Measurements from ENCODE around the gene CKS2.

Gene CKS2

DNA sequence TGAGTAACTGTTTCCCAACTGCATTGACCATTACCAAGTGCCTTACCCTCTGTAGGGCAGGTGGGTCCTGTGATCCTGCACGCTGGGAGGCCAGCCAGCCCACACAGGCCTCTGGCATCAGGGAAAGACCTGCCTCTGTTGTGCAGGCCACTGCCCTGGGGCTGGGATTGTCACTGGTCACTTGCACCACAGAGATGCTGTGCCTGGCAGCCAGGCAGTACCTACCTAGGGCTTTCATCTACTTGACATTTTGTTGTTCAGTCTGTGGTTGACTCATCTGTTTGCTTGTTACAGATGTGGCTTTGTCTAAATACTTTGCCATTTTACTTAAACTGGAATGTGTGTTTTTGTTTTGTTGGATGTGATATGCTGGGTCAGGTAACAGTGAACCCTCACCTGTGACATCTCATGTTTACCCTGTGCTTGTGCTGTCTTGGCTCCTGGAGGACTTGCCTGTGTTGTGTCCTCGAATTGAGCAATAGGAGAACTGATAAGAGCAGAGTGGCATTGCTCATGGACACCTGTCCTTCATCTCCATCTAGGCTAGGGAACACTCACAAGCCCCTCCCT, 40.1 kb downstream of the CKS2 start:
- no peak for DNase-seq

DNA sequence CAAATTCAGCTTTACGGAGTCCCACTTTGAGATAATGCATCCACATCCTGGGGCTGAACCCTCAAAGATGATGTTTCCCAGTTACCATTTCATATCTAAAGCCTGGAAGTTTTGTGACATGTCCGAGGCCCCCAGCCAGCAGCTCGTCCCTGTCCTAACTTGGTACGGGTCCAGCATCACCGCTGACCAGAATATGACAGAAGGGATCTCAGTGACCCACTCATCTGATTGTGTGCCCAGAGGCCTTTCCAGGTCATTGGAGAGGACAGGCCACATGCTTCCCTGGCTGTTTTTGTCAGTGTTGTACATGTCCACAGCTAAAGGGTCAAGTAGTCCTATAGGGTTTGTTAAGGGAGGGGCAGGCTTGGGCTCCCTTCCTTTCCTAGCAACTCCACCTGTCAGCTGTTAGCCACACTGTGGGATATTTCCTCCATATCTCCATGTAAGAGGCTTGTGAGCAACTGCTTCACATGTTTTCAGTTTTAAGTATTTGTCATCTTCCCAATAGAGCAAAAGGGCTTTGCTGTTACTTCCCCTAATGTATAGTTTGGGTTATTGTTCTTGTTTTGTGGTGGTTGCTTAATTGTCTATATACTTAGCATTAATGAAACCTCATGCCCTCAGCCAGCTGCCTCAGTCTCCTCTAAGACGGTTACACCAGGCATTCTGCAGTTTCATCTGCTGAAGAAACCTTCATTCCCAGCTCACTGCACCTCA, 40.7 kb downstream of the CKS2 start:
- DNase-seq: no peak

DNA sequence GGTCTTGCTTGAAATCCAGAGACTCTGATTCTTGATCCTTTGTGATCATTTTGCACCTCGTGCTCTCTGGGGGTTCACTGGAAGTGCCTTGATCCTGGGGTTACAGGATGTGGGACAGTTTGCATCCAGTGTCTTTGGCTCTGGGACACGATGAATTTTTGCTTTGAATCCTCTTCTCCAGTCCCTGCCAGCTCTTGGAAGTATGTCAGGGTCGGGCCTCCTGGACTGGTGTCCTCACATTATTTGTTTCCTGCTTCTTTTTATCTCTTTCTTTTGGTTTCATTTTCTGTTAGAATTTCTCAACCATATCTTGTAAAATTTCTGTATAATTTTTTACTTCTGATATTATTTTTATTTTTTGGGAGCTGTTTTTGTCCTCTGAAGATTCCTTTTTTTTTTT, 41.5 kb downstream of the CKS2 start:
- DNase-seq: no peak

DNA sequence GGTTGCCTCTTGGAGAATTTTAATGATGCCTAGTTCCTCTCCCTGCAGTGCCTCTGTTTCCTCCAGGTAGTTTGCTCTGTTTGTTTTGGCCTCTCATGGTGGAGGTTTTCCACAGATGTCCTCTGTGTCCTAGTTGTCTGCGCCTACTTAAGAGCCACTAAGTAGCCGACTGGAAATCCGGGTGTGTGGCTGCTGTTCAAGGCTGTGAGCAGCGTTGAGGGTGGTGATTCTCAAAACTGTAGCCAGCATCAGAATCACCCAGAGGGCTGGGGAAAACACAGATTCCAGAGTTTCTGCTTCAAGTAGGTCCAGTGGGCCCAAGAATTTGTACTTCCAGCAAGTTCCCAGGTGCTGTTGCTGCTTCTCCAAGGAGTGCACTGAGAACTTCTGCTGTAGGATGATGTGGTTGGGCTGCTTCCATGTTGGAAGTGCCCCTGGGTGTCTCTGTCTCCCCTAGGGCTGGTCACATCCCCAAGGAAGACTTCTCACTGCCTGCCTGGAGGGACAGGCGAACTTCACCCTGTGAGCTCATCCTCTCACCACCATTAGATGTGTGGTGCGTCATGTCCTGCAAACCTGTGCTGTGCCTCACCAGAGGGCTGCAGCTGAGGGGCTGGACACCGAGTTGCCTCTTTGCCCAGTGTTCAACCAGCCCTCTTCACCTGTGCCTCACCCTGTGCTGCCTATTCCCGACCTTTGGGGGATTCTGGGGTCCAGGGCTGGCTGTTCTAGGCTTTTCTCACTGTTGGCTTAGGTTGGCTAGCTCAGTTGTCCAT, 42.1 kb downstream of the CKS2 start:
- no peak for DNase-seq

- no peak for DNase-seq
Measured at GRCh38 chr9:89353989-89354388, 43.0 kb downstream of the CKS2 start.

GRCh38 chr9:89354471-89354870, 43.5 kb downstream of the CKS2 start:
- DNase-seq: no peak

DNA sequence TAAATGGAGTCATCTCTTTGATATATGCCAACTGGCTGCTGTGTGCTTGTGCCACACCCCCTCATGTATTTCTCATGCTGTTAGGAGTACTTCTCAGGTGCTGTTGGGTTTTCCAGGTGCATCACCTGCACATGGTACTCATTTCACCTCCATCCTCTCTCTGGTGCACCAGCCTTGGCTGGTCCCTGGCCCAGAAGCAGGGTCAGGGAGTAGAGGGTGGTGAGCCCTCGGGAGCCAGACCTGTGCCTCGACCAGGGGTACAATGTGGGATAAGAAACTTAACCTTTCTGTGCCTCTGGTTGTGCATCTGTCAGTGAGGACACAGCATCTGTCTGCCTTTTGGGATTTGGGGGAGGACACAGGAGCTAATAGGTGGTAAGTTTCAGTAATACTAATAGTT, 45.8 kb downstream of the CKS2 start:
- DNase-seq: no peak

DNA sequence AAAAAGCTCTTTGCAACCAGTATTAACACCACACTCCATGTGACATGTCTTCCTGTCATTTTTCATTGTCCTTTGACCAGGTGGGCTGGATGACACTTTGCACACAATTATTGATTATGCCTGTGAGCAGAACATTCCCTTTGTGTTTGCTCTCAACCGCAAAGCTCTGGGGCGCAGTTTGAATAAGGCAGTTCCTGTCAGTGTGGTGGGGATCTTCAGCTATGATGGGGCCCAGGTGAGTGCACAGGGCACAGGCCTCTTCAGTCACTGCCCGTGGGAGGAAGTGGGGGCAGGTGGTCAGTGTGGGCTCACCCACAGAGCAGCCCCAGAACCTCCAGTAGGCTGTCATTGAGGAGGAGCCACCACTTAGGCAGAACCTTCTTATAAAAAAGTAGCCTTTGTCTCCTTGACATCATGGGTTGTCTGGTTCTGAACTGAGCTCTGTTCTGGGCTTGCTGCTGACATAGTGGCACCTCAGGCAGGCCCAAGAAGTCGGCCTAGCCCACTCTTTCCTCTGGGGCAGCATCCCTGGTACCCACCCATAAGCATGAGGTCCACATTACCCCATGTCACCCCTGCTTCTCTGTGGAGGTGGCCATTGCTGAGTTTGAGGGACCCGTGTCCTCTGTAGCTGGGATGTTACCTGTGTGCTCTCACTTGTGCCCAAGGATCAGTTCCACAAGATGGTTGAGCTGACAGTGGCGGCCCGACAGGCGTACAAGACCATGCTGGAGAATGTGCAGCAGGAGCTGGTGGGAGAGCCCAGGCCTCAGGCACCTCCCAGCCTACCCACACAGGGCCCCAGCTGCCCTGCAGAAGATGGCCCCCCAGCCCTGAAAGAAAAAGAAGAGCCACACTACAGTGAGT, 46.6 kb downstream of the CKS2 start:
- DNase-seq: no peak

GRCh38 chr9:89358376-89358916, 47.5 kb downstream of the CKS2 start:
- DNase-seq: no peak

- DNase-seq: no peak
Measured at GRCh38 chr9:89358985-89359384, 48.0 kb downstream of the CKS2 start.

GRCh38 chr9:89359751-89360261, 48.8 kb downstream of the CKS2 start:
- no peak for DNase-seq

- DNase-seq: no peak
Measured at GRCh38 chr9:89360465-89360864, 49.5 kb downstream of the CKS2 start.

- DNase-seq: no peak
Measured at GRCh38 chr9:89361031-89361430, 50.0 kb downstream of the CKS2 start.

DNA sequence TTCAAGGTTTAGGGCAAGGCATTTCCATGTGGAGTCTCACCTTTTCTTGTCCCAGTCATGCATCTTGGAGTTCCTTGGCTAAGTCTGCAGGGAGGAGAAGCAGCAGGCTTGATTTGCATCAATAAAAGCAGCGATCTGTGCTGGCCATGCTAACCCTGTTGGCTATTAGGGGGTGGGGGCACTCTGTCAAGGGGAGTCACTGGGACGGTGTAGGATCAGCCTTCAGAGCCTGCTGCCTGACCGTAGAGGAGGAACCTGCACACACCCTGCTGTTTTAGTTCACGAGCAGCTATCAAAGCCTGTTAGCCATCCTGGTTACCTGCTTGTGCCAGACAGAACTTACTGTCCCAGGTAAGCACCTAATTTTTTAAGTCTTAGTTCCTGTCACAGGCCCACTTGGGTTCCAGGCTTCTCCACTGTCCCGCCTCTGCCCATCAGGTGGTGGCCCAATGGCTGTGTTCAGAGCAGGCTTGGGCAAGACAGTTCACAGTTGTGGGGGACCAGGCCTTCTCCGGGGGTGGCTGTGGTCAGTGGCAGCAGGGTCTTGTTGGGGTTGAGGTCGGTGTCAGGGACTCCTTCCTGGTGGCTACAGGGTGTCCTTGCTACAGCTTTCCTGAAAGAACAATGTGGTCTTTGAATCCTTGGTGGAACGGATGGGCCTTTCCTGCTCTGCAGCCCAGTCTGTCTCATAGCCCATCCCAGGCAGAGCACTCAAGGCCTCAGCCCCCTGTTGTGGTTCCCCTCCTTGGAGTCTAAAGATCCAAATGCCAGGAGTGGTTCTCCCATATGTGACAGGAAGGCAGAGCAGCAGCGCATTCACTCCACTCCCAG, 51.0 kb downstream of the CKS2 start:
- DNase-seq: no peak

- DNase-seq: no peak
Measured at GRCh38 chr9:89362647-89363310, 51.8 kb downstream of the CKS2 start.

DNA sequence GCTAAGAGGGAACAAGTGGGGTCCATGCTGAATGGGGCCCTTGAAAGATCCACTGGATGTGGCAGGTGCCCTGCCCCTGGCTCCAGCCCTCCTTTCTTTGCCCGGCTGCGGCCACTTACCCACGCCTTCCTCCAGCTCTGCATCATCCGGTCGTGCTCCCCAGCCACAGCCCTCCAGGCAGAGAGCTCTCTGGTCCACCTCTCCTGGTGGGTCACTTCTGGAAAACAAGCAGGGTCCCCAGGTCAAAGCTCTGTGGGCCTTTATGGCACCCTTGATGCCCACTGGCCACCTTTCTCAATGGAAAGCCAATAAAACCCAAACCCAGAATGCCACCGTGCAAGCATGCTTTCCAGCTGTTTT, 52.3 kb downstream of the CKS2 start:
- no peak for DNase-seq

- no peak for DNase-seq
Measured at GRCh38 chr9:89363921-89364665, 53.1 kb downstream of the CKS2 start.

GRCh38 chr9:89364666-89365531, 53.9 kb downstream of the CKS2 start:
- no peak for DNase-seq

DNA sequence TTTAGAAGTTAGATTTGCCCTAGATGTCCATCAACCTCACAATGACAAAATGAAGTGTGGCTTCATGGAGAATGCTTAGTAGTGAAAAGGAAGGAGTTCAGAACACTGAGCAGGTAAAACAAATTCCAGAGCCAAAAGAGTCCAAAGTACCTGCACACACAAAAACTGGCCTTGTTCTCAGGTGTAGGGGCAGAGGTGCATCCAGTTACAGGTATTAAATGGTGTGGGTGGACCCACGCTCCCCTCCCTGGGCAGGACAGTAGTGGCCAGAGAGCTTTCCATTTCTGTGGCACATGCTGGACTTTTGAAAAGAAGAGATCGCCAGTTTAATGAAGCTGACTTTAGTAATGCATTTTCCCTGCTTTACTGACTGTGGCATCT, 54.5 kb downstream of the CKS2 start:
- DNase-seq: no peak

Measured in fibroblast of skin of back (primary cell).